H1 (cell line): ENCODE data around the gene APP. TPM values are rescaled to one million over a fixed set of nuclear protein-coding genes. Genes with fewer than 3 reads are reported as not detected.

Experiments used
- CTCF ChIA-PET: fragments of 300-600 bp; sonication (Branson Sonifier 250); formaldehyde crosslinking; loops from one replicate; lab custom pipeline; 2021; ENCODE audit not compliant: partially characterized antibody; lab: Charles Lee
- POLR2A ChIA-PET: fragments of 300-600 bp; sonication (Branson Sonifier 250); formaldehyde crosslinking; loops from one replicate; lab custom pipeline; 2021; ENCODE audit warnings: inconsistent platforms; ENCODE audit not compliant: partially characterized antibody; lab: Charles Lee
- DNase-seq, 2 experiments: peaks; one replicate each; pipeline versions ENCODE4 v3.0.0 to v3.0.0-alpha.2; 2010 to 2022; ENCODE audit warnings: low spot score in 2 of 2, low read depth in 1 of 2, mixed read lengths in 1 of 2
- FAIRE-seq: peaks from 2 replicates; lab custom pipeline; 2011; peaks lifted over from hg19 to GRCh38; lab: Jason Lieb, UNC
- H2AFZ ChIP-seq: 2 replicates; pipeline ENCODE4 v1.8.1; 2012; ENCODE audit warnings: low read length, inconsistent platforms
- H2AK5ac ChIP-seq: 2 replicates; pipeline ENCODE4 v1.6.1; 2013; ENCODE audit warnings: low read depth, low read length
- H2BK120ac ChIP-seq: replicated peaks from 2 replicates; pipeline ENCODE3; 2013; ENCODE audit warnings: low read depth, low read length, inconsistent platforms
- H2BK12ac ChIP-seq: 2 replicates; pipeline ENCODE4 v1.6.1; 2013; ENCODE audit warnings: low read depth, low read length
- H2BK15ac ChIP-seq: 2 replicates; pipeline ENCODE4 v1.6.1; 2013; ENCODE audit warnings: low read length
- H2BK20ac ChIP-seq: 2 replicates; pipeline ENCODE4 v1.6.1; 2013; ENCODE audit warnings: low read length
- H2BK5ac ChIP-seq: 2 replicates; pipeline ENCODE4 v1.6.1; 2013; ENCODE audit warnings: low read depth, low read length
- H3K14ac ChIP-seq: 2 replicates; pipeline ENCODE4 v1.6.1; 2013; ENCODE audit warnings: inconsistent platforms; ENCODE audit not compliant: insufficient read length
- H3K18ac ChIP-seq: 2 replicates; pipeline ENCODE4 v1.6.1; 2013; ENCODE audit warnings: low read length; ENCODE audit errors: extremely low read depth
- H3K23ac ChIP-seq: 2 replicates; pipeline ENCODE4 v1.6.1; 2013; ENCODE audit warnings: inconsistent platforms; ENCODE audit not compliant: insufficient read length
- H3K23me2 ChIP-seq: 2 replicates; pipeline ENCODE4 v1.6.1; 2013; ENCODE audit warnings: low read depth, low read length
- H3K27ac ChIP-seq: 2 replicates; pipeline ENCODE4 v1.6.1; 2011; ENCODE audit warnings: low read depth, low read length, inconsistent platforms
- H3K27me3 ChIP-seq, 4 experiments: replicated peaks in 1 of 4; 1 replicate in 1 of 4; 2 replicates in 3 of 4; pipeline versions ENCODE4 v1.6.1 to v1.8.1; 2011 to 2013; ENCODE audit warnings: low read length in 3 of 4, mild to moderate bottlenecking in 3 of 4, inconsistent platforms in 2 of 4, mixed read lengths in 2 of 4, moderate library complexity in 1 of 4; ENCODE audit not compliant: control insufficient read depth in 3 of 4, insufficient read depth in 3 of 4; ENCODE audit errors: extremely low read depth in 1 of 4
- H3K36me3 ChIP-seq, 4 experiments: 2 replicates each; pipeline versions ENCODE4 v1.6.1 to v1.8.1; 2011 to 2013; ENCODE audit warnings: mild to moderate bottlenecking in 4 of 4, low read length in 3 of 4, moderate library complexity in 2 of 4, control low read depth in 1 of 4, inconsistent platforms in 1 of 4; ENCODE audit not compliant: insufficient read depth in 4 of 4, control insufficient read depth in 2 of 4
- H3K4ac ChIP-seq: replicated peaks from 2 replicates; pipeline ENCODE3; 2013; ENCODE audit warnings: low read length, low read depth, mixed read lengths, inconsistent platforms; ENCODE audit not compliant: insufficient read length
- H3K4me1 ChIP-seq, 4 experiments: replicated peaks in 1 of 4; 1 replicate in 1 of 4; 2 replicates in 3 of 4; pipeline versions ENCODE4 v1.6.1 to v1.8.1; 2011 to 2013; ENCODE audit warnings: low read length in 3 of 4, inconsistent platforms in 2 of 4, mixed read lengths in 1 of 4; ENCODE audit not compliant: insufficient read depth in 4 of 4, control insufficient read depth in 3 of 4
- H3K4me2 ChIP-seq, 2 experiments: 2 replicates each; pipeline versions ENCODE4 v1.6.1 to v1.8.1; 2011 to 2013; ENCODE audit warnings: low read depth in 2 of 2, low read length in 2 of 2, control low read depth in 1 of 2, inconsistent platforms in 1 of 2, mild to moderate bottlenecking in 1 of 2; ENCODE audit not compliant: insufficient read depth in 1 of 2
- H3K4me3 ChIP-seq, 4 experiments: fragments of 200-600, 300-600 bp in 1 of 4; sonication (generic), shearing (Covaris generic), sonication (Bioruptor Twin) in 1 of 4; 2 replicates each; pipeline versions ENCODE4 v1.5.1 to v1.8.1; 2011 to 2016; ENCODE audit warnings: low read length in 4 of 4, low read depth in 3 of 4, control low read depth in 2 of 4, inconsistent platforms in 2 of 4, mild to moderate bottlenecking in 2 of 4, mixed read lengths in 1 of 4, moderate library complexity in 1 of 4; ENCODE audit not compliant: insufficient read depth in 2 of 4; ENCODE audit errors: extremely low read depth in 1 of 4
- H3K56ac ChIP-seq: replicated peaks from 2 replicates; pipeline ENCODE3; 2013; ENCODE audit warnings: low read depth, mild to moderate bottlenecking, mixed read lengths, low read length, inconsistent platforms; ENCODE audit not compliant: insufficient read length
- H3K79me1 ChIP-seq: 2 replicates; pipeline ENCODE4 v1.6.1; 2013; ENCODE audit warnings: low read depth, low read length, control low read depth
- H3K79me2 ChIP-seq, 2 experiments: 2 replicates each; pipeline versions ENCODE4 v1.6.1 to v1.8.1; 2012 to 2013; ENCODE audit warnings: low read length in 2 of 2, mild to moderate bottlenecking in 2 of 2, inconsistent platforms in 1 of 2; ENCODE audit not compliant: insufficient read depth in 2 of 2, control insufficient read depth in 1 of 2
- H3K9ac ChIP-seq, 4 experiments: replicated peaks in 1 of 4; 1 replicate in 1 of 4; 2 replicates in 3 of 4; pipeline versions ENCODE4 v1.6.1 to v1.8.1; 2011 to 2013; ENCODE audit warnings: low read depth in 3 of 4, low read length in 3 of 4, control low read depth in 2 of 4, mild to moderate bottlenecking in 2 of 4, moderate library complexity in 2 of 4, inconsistent platforms in 1 of 4; ENCODE audit errors: extremely low read depth in 1 of 4
- H3K9me3 ChIP-seq, 2 experiments: 2 replicates each; pipeline versions ENCODE4 v1.6.1 to v1.8.1; 2012 to 2013; ENCODE audit warnings: mild to moderate bottlenecking in 2 of 2, moderate library complexity in 2 of 2, control low read depth in 1 of 2, inconsistent platforms in 1 of 2, low read depth in 1 of 2, low read length in 1 of 2, mixed read lengths in 1 of 2; ENCODE audit not compliant: insufficient read depth in 2 of 2
- H4K20me1 ChIP-seq, 2 experiments: replicated peaks in 1 of 2; 2 replicates each; pipeline versions ENCODE3 to v1.8.1; 2011 to 2013; ENCODE audit warnings: inconsistent platforms in 2 of 2, low read length in 2 of 2, mild to moderate bottlenecking in 1 of 2; ENCODE audit not compliant: insufficient read depth in 2 of 2, control insufficient read depth in 1 of 2
- H4K5ac ChIP-seq: 2 replicates; pipeline ENCODE4 v1.6.1; 2013; ENCODE audit warnings: low read length, low read depth, mixed read lengths, inconsistent platforms; ENCODE audit not compliant: insufficient read length
- H4K8ac ChIP-seq: 2 replicates; pipeline ENCODE4 v1.8.0; 2013; ENCODE audit warnings: mild to moderate bottlenecking, moderate library complexity, low read length, inconsistent platforms; ENCODE audit not compliant: insufficient read depth; ENCODE audit errors: extremely low read depth
- H4K91ac ChIP-seq: replicated peaks from 2 replicates; pipeline ENCODE3; 2013; ENCODE audit warnings: low read length, mixed read lengths, inconsistent platforms; ENCODE audit not compliant: insufficient read length
- BCL11A ChIP-seq, 2 experiments: IDR thresholded peaks; one replicate each; pipeline ENCODE4 v1.6.1; 2011; ENCODE audit warnings: low read depth in 2 of 2, low read length in 2 of 2, mild to moderate bottlenecking in 2 of 2
- WGBS, 2 experiments: shearing (Covaris generic) in 1 of 2; methylation state at CpG; one replicate each; pipeline versions ENCODE4 v1.1.6 to v1.1.7; 2013 to 2015; ENCODE audit warnings: low lambda C conversion rate in 2 of 2, mixed read lengths in 2 of 2, inconsistent platforms in 1 of 2, low coverage in 1 of 2, missing lambda C conversion rate in 1 of 2; ENCODE audit not compliant: insufficient replicate concordance in 2 of 2, insufficient coverage in 1 of 2, insufficient read length in 1 of 2; ENCODE audit errors: extremely low coverage in 1 of 2, missing lambda C conversion rate in 1 of 2; 5-methylcytosine and 5-hydroxymethylcytosine counted together
- polyA plus RNA-seq, 7 experiments: library from polyadenylated mRNA; depleted of rRNA in 3 of 7; stranded (reverse) in 5 of 7; unstranded in 2 of 7; fragments of >200 nt in 5 of 7; fragments of 200-250 nt in 2 of 7; gene quantifications; 1 replicate in 5 of 7; 2 replicates in 1 of 7; 4 replicates in 1 of 7; pipeline versions ENCODE4 v1.2.1 to v1.2.3, GENCODE V29; 2011 to 2013; ENCODE audit warnings: missing spikeins in 2 of 7, mixed read lengths in 2 of 7
- total RNA-seq: library from RNA; stranded (reverse); fragmentation: NEBNext Ultra II Directional; extraction: Animal tissue kit (Norgen Biotek cat#: 25700); gene quantifications from 2 replicates; pipeline ENCODE4 v1.2.1, GENCODE V29; 2021

The APP gene
- total and polyA plus RNA-seq, 2 of the 8 experiments (the other 6 are each of a cell fraction or from before 2014, with no cell fraction given): 375 to 551 TPM

GRCh38 chr21:25895565-25896205, 274.9 kb downstream of the APP start:
- DNase-seq (no peak), FAIRE-seq (no peak)
- no peaks in the 10 kb centered on the region for H3K4me1 ChIP-seq
- no peak overlapping the region for H3K27ac ChIP-seq
- H3K9me3 ChIP-seq: no peaks in the 10 kb centered on the region
- no peak overlapping the region for H2AFZ ChIP-seq
- H2BK15ac ChIP-seq: no peak overlapping the region
- H3K79me2 ChIP-seq: no peaks in the 10 kb centered on the region
- H3K4me2 ChIP-seq: no peak overlapping the region
- no peak overlapping the region for H4K91ac ChIP-seq
- no peak overlapping the region for H3K4ac ChIP-seq
- H2BK20ac ChIP-seq: no peak overlapping the region
- H3K27me3 ChIP-seq: no peaks in the 10 kb centered on the region
- H3K79me1 ChIP-seq: no peaks in the 10 kb centered on the region
- no peak overlapping the region for H3K23ac ChIP-seq
- H4K20me1 ChIP-seq: peaks cover 0 to 1% of the 10 kb centered on the region in 2 experiments
- no peaks in the 10 kb centered on the region for H3K23me2 ChIP-seq
- H4K8ac ChIP-seq: no peak overlapping the region
- H2AK5ac ChIP-seq: no peak overlapping the region
- no peak overlapping the region for H3K9ac ChIP-seq
- 84% methylated on average over 6 of the region's 6 CpGs; no CpG with 5 or more reads in 1 of the 2 experiments for WGBS, 2 experiments
- H2BK5ac ChIP-seq: no peak overlapping the region
- H3K18ac ChIP-seq: no peak overlapping the region
- no peak overlapping the region for H2BK12ac ChIP-seq
- peaks cover 6 to 59% (median 29%) of the 10 kb centered on the region in 4 experiments for H3K36me3 ChIP-seq
- no peak overlapping the region for H3K4me3 ChIP-seq
- H3K14ac ChIP-seq: no peak overlapping the region
- no peak overlapping the region for H2BK120ac ChIP-seq
- POLR2A ChIA-PET: interaction anchor here (0.5 to 1.5 kb wide), 2 partner anchors 103 to 274 kb away, joined by 3 read pairs; no protein-coding TSS in a partner anchor
- no peak overlapping the region for H3K56ac ChIP-seq
- H4K5ac ChIP-seq: no peak overlapping the region
- CTCF ChIA-PET: interaction anchor here (0.8 to 2.4 kb wide), 15 partner anchors 10 to 255 kb away, joined by 3 to 11 read pairs (median 4); no protein-coding TSS in a partner anchor
- no peak for TF ChIP-seq BCL11A (IDR thresholded peaks at IDR 0.05; ENCODE audit: low read depth in 2 of 2, low read length in 2 of 2)
